GM12878 (cell line): Measurements from ENCODE around the gene RNF149. TPM values are rescaled to one million over a fixed set of nuclear protein-coding genes. Genes with fewer than 3 reads are reported as not detected.

Experiments used
- ATAC-seq: fragments of 200-7000 bp; cut with Tn5 transposase; 3 replicates; pipeline ENCODE4 v1.9.1; 2020; ENCODE audit warnings: mild to moderate bottlenecking, moderate library complexity
- Bru-seq: library from RNA; stranded (reverse); fragments of 400-500 nt; gene quantifications from one replicate; lab custom pipeline; 2021; lab: Mats Ljungman, UMichigan
- BruChase-seq, 2 experiments: library from RNA; stranded (reverse); fragments of 400-500 nt; gene quantifications; one replicate each; lab custom pipeline; 2021; lab: Mats Ljungman, UMichigan
- BruUV-seq: library from RNA; stranded (reverse); fragments of 400-500 nt; replicated peaks from 2 replicates; lab custom pipeline; 2021; lab: Mats Ljungman, UMichigan
- CTCF ChIA-PET: fragments of 300-600 bp; sonication (Branson Sonifier 250); formaldehyde crosslinking; extraction: SDS; loops from one replicate; lab custom pipeline; 2021; ENCODE audit warnings: inconsistent platforms; lab: Yijun Ruan, JAX
- POLR2A ChIA-PET: fragments of 350-600 bp; formaldehyde crosslinking; extraction: SDS; loops from one replicate; lab custom pipeline; 2021; ENCODE audit warnings: inconsistent platforms; lab: Charles Lee
- RAD21 ChIA-PET: fragments of 300-600 bp; sonication (Branson Sonifier 250); formaldehyde crosslinking; loops from one replicate; lab custom pipeline; 2023; ENCODE audit warnings: antibody characterized with exemption; ENCODE audit not compliant: unreplicated experiment; lab: Charles Lee
- SMC1A ChIA-PET: fragments of 300-600 bp; sonication (Branson Sonifier 250); formaldehyde crosslinking; loops from one replicate; lab custom pipeline; 2023; ENCODE audit not compliant: unreplicated experiment, uncharacterized antibody; lab: Charles Lee
- DNase-seq: peaks from one replicate; pipeline ENCODE4 v3.0.0-alpha.2; 2011; ENCODE audit warnings: low read depth, low spot score
- FAIRE-seq: peaks from 3 replicates; lab custom pipeline; 2011; peaks lifted over from hg19 to GRCh38; lab: Jason Lieb, UNC
- H2AFZ ChIP-seq: 2 replicates; pipeline ENCODE4 v1.6.0; 2011; ENCODE audit warnings: low read depth, low read length, control low read depth; ENCODE audit not compliant: control insufficient read depth
- H3K27ac ChIP-seq: 2 replicates; pipeline ENCODE4 v1.5.1; 2011; ENCODE audit warnings: control low read depth; ENCODE audit not compliant: control insufficient read depth, insufficient read depth
- H3K27me3 ChIP-seq, 2 experiments: replicated peaks in 1 of 2; 2 replicates each; pipeline versions ENCODE4 v1.6.0 to v1.6.1; 2011; ENCODE audit warnings: low read length in 1 of 2; ENCODE audit not compliant: control insufficient read depth in 2 of 2, insufficient read depth in 2 of 2
- H3K36me3 ChIP-seq, 2 experiments: 2 replicates each; pipeline ENCODE4 v1.5.1; 2011; ENCODE audit warnings: low read length in 1 of 2; ENCODE audit not compliant: control insufficient read depth in 2 of 2, insufficient read depth in 2 of 2
- H3K4me1 ChIP-seq: 2 replicates; pipeline ENCODE4 v1.6.1; 2011; ENCODE audit warnings: mild to moderate bottlenecking, low read length, moderate library complexity, mixed read lengths; ENCODE audit not compliant: control insufficient read depth, insufficient read depth
- H3K4me2 ChIP-seq: 2 replicates; pipeline ENCODE4 v1.6.0; 2011; ENCODE audit warnings: control low read depth; ENCODE audit not compliant: control insufficient read depth, insufficient read depth
- H3K4me3 ChIP-seq: fragments of 200-600 bp; sonication (generic); 2 replicates; pipeline ENCODE4 v1.5.1; 2016
- H3K79me2 ChIP-seq: 2 replicates; pipeline ENCODE4 v1.6.0; 2011; ENCODE audit warnings: low read length; ENCODE audit not compliant: control insufficient read depth, insufficient read depth
- H3K9ac ChIP-seq: 2 replicates; pipeline ENCODE4 v1.8.0; 2011; ENCODE audit warnings: low read length, control low read depth, mixed read lengths; ENCODE audit not compliant: control insufficient read depth, insufficient read depth
- H3K9me3 ChIP-seq: replicated peaks from 3 replicates; pipeline ENCODE4 v1.5.1; 2011; ENCODE audit warnings: mild to moderate bottlenecking, low read length; ENCODE audit not compliant: control insufficient read depth, insufficient read depth
- H4K20me1 ChIP-seq: 2 replicates; pipeline ENCODE4 v1.6.0; 2011; ENCODE audit not compliant: control insufficient read depth, insufficient read depth
- BCL11A ChIP-seq: IDR thresholded peaks from 2 replicates; pipeline ENCODE4 v1.6.1; 2011; ENCODE audit warnings: low read depth, low read length
- DPF2 ChIP-seq: fragments of 450-650 bp; IDR thresholded peaks from 2 replicates; pipeline ENCODE4 v1.6.1; 2017; ENCODE audit warnings: mild to moderate bottlenecking
- EZH2 ChIP-seq: IDR thresholded peaks from 2 replicates; pipeline ENCODE4 v1.6.1; 2012; ENCODE audit warnings: low read depth, mild to moderate bottlenecking, control low read depth, inconsistent platforms, low read length, borderline replicate concordance; ENCODE audit not compliant: control insufficient read depth
- GABPA ChIP-seq: IDR thresholded peaks from 2 replicates; pipeline ENCODE4 v1.6.1; 2014; ENCODE audit warnings: antibody characterized with exemption, low read depth, mild to moderate bottlenecking, inconsistent platforms
- SIN3A ChIP-seq: IDR thresholded peaks from 2 replicates; pipeline ENCODE4 v1.6.1; 2012; ENCODE audit warnings: low read depth, low read length, improper control_type of control experiment
- SP1 ChIP-seq: IDR thresholded peaks from one replicate; pipeline ENCODE4 v1.6.1; 2011; ENCODE audit warnings: low read depth, low read length
- STAT1 ChIP-seq: fragments of 450-650 bp; conservative IDR thresholded peaks from 2 replicates; pipeline ENCODE4 v1.6.1; 2014; ENCODE audit warnings: antibody characterized with exemption, mild to moderate bottlenecking
- TAF1 ChIP-seq: IDR thresholded peaks from 2 replicates; pipeline ENCODE4 v1.6.1; 2011; ENCODE audit warnings: mild to moderate bottlenecking, low read depth, low read length, borderline replicate concordance
- TCF3 ChIP-seq: IDR thresholded peaks from 2 replicates; pipeline ENCODE4 v1.6.1; 2012; ENCODE audit warnings: low read depth, mild to moderate bottlenecking, low read length, borderline replicate concordance; ENCODE audit not compliant: insufficient read depth
- YBX1 ChIP-seq: fragments of 450-650 bp; IDR thresholded peaks from 2 replicates; pipeline ENCODE4 v1.6.1; 2016; ENCODE audit warnings: antibody characterized with exemption
- ZNF207 ChIP-seq: fragments of 450-650 bp; IDR thresholded peaks from 2 replicates; pipeline ENCODE4 v1.6.1; 2014; ENCODE audit warnings: antibody characterized with exemption, mild to moderate bottlenecking, borderline replicate concordance
- ZNF384 ChIP-seq: IDR thresholded peaks from 2 replicates; pipeline ENCODE4 v1.6.1; 2012; ENCODE audit warnings: low read depth, mild to moderate bottlenecking, low read length, improper control_type of control experiment, borderline replicate concordance
- ZNF622 ChIP-seq: fragments of 450-650 bp; IDR thresholded peaks from 2 replicates; pipeline ENCODE4 v1.6.1; 2017; ENCODE audit warnings: mild to moderate bottlenecking, inconsistent platforms
- WGBS: methylation state at CpG from one replicate; pipeline ENCODE4 v1.1.6; 2016; ENCODE audit warnings: low lambda C conversion rate; ENCODE audit not compliant: insufficient replicate concordance, insufficient coverage; ENCODE audit errors: missing lambda C conversion rate; 5-methylcytosine and 5-hydroxymethylcytosine counted together
- in situ Hi-C: fragments of 300-500 bp; cut with MboI; formaldehyde crosslinking; loops from 9 replicates; pipeline ENCODE4 v1.14.3; 2018; ENCODE audit warnings: mixed read lengths
- intact Hi-C: fragments of 100-400 bp; cut with micrococcal nuclease; formaldehyde crosslinking; loops from one replicate; pipeline ENCODE4 v1.14.2; 2022; ENCODE audit not compliant: unreplicated experiment
- long read RNA-seq, 2 experiments: library from polyadenylated mRNA; unstranded; transcript quantifications; one replicate each; pipeline ENCODE4 v2.0.0, GENCODE V29; 2019 to 2020
- polyA minus RNA-seq, 3 experiments: library from RNA; depleted of rRNA, polyadenylated mRNA; stranded (reverse); fragments of >200 nt; gene quantifications; 2 replicates each; pipeline ENCODE4 v1.2.3, GENCODE V29; 2011
- polyA plus RNA-seq, 11 experiments: library from polyadenylated mRNA; depleted of rRNA in 4 of 11; unstranded in 6 of 11; stranded (reverse) in 5 of 11; fragments of >200 nt; fragmentation: Nextera tagmentation in 4 of 11; fragmentation: Illumina TruSeq in 1 of 11; extraction: Ambion mirVana in 4 of 11; extraction: Trizol in 1 of 11; gene quantifications; 1 replicate in 1 of 11; 2 replicates in 10 of 11; pipeline versions ENCODE4 v1.2.1 to v1.2.3, GENCODE V29; 2011 to 2016; ENCODE audit warnings: inconsistent platforms in 2 of 11, missing spikeins in 2 of 11, low read depth in 1 of 11
- total RNA-seq, 4 experiments: library from RNA; depleted of rRNA in 3 of 4; stranded (reverse); fragments of >200 nt in 3 of 4; fragmentation: Illumina TruSeq in 1 of 4; extraction: Trizol in 1 of 4; gene quantifications; 2 replicates each; pipeline versions ENCODE4 v1.2.1 to v1.2.3, GENCODE V29; 2013 to 2021

Gene RNF149, protein sequence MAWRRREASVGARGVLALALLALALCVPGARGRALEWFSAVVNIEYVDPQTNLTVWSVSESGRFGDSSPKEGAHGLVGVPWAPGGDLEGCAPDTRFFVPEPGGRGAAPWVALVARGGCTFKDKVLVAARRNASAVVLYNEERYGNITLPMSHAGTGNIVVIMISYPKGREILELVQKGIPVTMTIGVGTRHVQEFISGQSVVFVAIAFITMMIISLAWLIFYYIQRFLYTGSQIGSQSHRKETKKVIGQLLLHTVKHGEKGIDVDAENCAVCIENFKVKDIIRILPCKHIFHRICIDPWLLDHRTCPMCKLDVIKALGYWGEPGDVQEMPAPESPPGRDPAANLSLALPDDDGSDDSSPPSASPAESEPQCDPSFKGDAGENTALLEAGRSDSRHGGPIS
- total RNA-seq (2013; cell fraction: nucleolus; rRNA removed), result 177 and 185 TPM in 2 replicates
- total RNA-seq (2014; rRNA removed) (18.0 and 18.2 TPM in 2 replicates), total RNA-seq (2014; rRNA removed; fragmentation: Illumina TruSeq; extraction: Trizol) (16.6 and 18.2 TPM in 2 replicates), total RNA-seq (2021) (13.9 and 15.6 TPM in 2 replicates), polyA plus RNA-seq (2011; rRNA removed) (38.4 and 56.1 TPM in 2 replicates), polyA plus RNA-seq (2014; fragmentation: Illumina TruSeq; extraction: Trizol) (12.7 and 18.7 TPM in 2 replicates), polyA plus RNA-seq (2014; fragmentation: Nextera tagmentation; extraction: Ambion mirVana) (1 to 10 TPM; 5.2 to 7.7 TPM), polyA plus RNA-seq (2014; rRNA removed) (13.9 and 16.0 TPM in 2 replicates), polyA plus RNA-seq (2016; fragmentation: Nextera tagmentation; extraction: Ambion mirVana) (10 to 100 TPM; 18.4 to 19.9 TPM), polyA minus RNA-seq (2011; rRNA and poly(A)+ RNA removed) (21.9 and 26.5 TPM in 2 replicates), Bru-seq, nascent RNA (percentile 91 among the genes with signal in this experiment), BruChase-seq, experiment 1, labeled RNA remaining after a 6-hour chase (percentile 88 among the genes with signal in this experiment), BruChase-seq, experiment 2, labeled RNA remaining after a 2-hour chase (percentile 91 among the genes with signal in this experiment)
- 14.2 TPM for polyA plus RNA-seq (2011; ENCODE audit: low read depth)
- 14.0 and 18.0 TPM in 2 replicates for polyA plus RNA-seq (2011; cell fraction: cytosol; rRNA removed)
- 35.9 and 42.0 TPM in 2 replicates for polyA plus RNA-seq (2011; cell fraction: nucleus; rRNA removed)
- 14.4 and 17.8 TPM in 2 replicates for polyA plus RNA-seq (2012)
- 11.4 and 11.5 TPM in 2 replicates for polyA minus RNA-seq (2011; cell fraction: cytosol; rRNA and poly(A)+ RNA removed)
- 26.0 and 37.4 TPM in 2 replicates for polyA minus RNA-seq (2011; cell fraction: nucleus; rRNA and poly(A)+ RNA removed)
- long read RNA-seq, experiment 1, transcript RNF149-201 (7 exons, 2,458 nt), result major isoform, 23 of 29 reads
- long read RNA-seq, experiment 1, partial matches to known transcripts, result 3 of 29 reads
- long read RNA-seq, experiment 1, other reads (novel, unspliced or antisense), result 3 of 29 reads
- long read RNA-seq, experiment 2, transcript RNF149-201 (7 exons, 2,458 nt), result major isoform, 6 of 15 reads
- long read RNA-seq, experiment 2, partial matches to known transcripts, result 3 of 15 reads
- long read RNA-seq, experiment 2, other reads (novel, unspliced or antisense), result 6 of 15 reads

DNA sequence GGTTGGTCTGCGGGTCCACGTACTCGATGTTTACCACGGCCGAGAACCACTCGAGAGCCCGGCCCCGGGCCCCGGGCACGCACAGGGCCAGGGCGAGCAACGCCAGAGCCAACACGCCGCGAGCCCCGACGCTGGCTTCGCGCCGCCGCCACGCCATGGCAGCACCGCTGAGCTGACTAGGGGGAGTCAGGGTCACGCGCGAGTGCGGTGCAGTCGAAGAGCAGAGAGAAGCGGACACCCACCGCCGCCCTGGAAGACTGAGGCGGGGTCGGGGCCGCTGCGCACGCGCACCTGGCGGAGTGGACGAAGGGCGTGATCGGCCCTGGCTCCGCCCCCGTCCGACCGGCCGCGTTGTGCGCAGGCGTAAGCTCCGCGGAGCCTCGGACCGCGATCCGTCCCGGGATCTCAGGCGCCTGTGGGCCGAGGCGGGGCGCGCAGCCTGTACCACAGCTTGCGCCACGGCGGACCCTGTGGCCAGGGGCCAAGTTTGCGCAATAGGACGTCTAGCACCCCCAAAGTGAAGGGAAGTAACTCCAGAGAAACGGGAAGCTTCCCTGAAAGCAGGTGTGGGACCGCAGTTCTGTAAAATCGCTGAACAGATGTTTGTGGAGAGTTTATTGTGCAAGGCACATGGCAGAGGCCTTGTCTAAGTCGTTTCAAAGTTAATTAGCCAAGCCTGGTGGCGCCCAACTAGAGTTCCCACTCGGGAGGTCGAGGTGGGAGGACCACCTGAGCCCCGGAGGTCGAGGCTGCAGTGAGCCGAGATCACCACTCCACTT is at the start of gene RNF149:
RNF149 (minus strand) TSS at position 270 of the 779 bp plus-strand sequence; CDS start at position 157, 113 bp downstream.
- H3K9ac ChIP-seq, result peak within 1 kb of the TSS; percentile 53
- intact Hi-C loops (loop anchor here (1.0 to 5.0 kb wide), 2 partner anchors 36 to 56 kb away; partner anchors contain the start of gene CNOT11), in situ Hi-C loops (no loop called here)
- peaks cover 18% of the 10 kb centered on the region for H3K79me2 ChIP-seq
- FAIRE-seq (no peak), DNase-seq (peak; percentile 61), ATAC-seq (peak; percentile 82)
- peak within 1 kb of the TSS; percentile 95 for H2AFZ ChIP-seq
- H4K20me1 ChIP-seq, result no peaks in the 10 kb centered on the region
- peak within 1 kb of the TSS; percentile 41 for H3K27ac ChIP-seq
- no TSS peak for BruUV-seq
- peak within 1 kb of the TSS; percentile 87 for H3K4me2 ChIP-seq
- no peaks in the 10 kb centered on the region for H3K36me3 ChIP-seq
- H3K9me3 ChIP-seq, result no peaks in the 10 kb centered on the region
- H3K4me3 ChIP-seq, result peak within 1 kb of the TSS; percentile 71
- POLR2A ChIA-PET, result interaction anchor here (0.6 to 1.6 kb wide), 15 partner anchors 9 to 1182 kb away, joined by 3 to 10 read pairs (median 3); partner anchors contain the start of gene CNOT11
- peaks cover 24% of the 10 kb centered on the region for H3K4me1 ChIP-seq
- no peaks in the 10 kb centered on the region for H3K27me3 ChIP-seq
- 2% methylated on average over 70 of the region's 76 CpGs for WGBS
- SMC1A ChIA-PET, result interaction anchor here (0.5 to 2.1 kb wide), 7 partner anchors 33 to 532 kb away, joined by 3 to 10 read pairs (median 4); partner anchors contain the start of gene CNOT11
- RAD21 ChIA-PET, result interaction anchor here (0.6 to 1.2 kb wide), 8 partner anchors 37 to 143 kb away, joined by 3 to 6 read pairs (median 4); partner anchors contain the start of gene CNOT11
- CTCF ChIA-PET, result interaction anchor here (0.7 to 1.7 kb wide), 5 partner anchors 10 to 55 kb away, joined by 3 to 6 read pairs (median 3); no protein-coding TSS in a partner anchor
- TF ChIP-seq SIN3A (0 out of 2 replicates have a peak, but pooled peaks have one; percentile 54), ZNF207 (no peak; the same call in 1 of the 2 replicates), ZNF622 (no peak), TCF3 (no peak; the same call in 1 of the 2 replicates), TAF1 (0 out of 2 replicates have a peak, but pooled peaks have one; percentile 18), BCL11A (0 out of 2 replicates have a peak, but pooled peaks have one; percentile 27), GABPA (no peak), STAT1 (peak; percentile 18; the same call in 1 of the 2 replicates), YBX1 (no peak), EZH2 (no peak), ZNF384 (no peak), DPF2 (peak; percentile 20), SP1 (peak; percentile 25)
